NT2/D1 (cell line): ENCODE results near the gene XRN1.

Experiments used
- SUZ12 ChIP-seq: IDR thresholded peaks from 2 replicates; pipeline ENCODE4 v1.6.1; 2011; ENCODE audit not compliant: insufficient read length, insufficient read depth; ENCODE audit errors: extremely low read depth
- YY1 ChIP-seq: IDR thresholded peaks from 2 replicates; pipeline ENCODE4 v1.6.1; 2011; ENCODE audit not compliant: insufficient read length, insufficient read depth
- ZNF274 ChIP-seq: IDR thresholded peaks from 2 replicates; pipeline ENCODE4 v1.6.1; 2011; ENCODE audit warnings: mild to moderate bottlenecking, low read depth, low read length

- TF ChIP-seq SUZ12, result no peak
- no peak for TF ChIP-seq YY1
- no peak for TF ChIP-seq ZNF274
These were observed 188.5 kb downstream of the XRN1 start for GRCh38 chr3:142259359-142259758.
